ENCODE results near the gene PDE11A.

The PDE11A gene

DNA sequence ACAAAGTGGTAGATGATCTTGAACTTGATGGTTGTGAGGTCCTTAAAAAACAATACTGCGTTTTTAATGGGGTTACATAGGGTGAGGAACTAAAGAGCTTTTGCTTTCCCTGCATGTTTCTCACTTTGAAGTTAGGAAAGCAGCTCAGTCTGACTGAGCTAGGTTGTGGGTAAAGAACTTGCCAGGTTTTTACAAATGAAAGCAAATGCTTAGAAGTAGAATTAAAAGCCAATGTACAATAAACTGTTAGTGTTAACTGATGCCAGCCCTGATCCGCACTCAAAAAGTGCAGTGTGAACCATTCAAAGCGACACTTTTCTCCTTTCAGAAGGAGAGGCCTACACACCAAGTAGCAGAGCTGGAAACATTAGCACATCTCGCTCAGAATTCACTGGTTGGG lies 409.7 kb downstream of the PDE11A start:
- Histone ChIP-seq H3K4me3 (ENCODE audit: low read length) (no peak overlapping the region), H3K9me3 (ENCODE audit: insufficient read depth, low read length) (no peaks in the 10 kb centered on the region), H2AFZ (ENCODE audit: low read depth, low read length) (no peak overlapping the region), H4K20me1 (ENCODE audit: insufficient read depth, low read length) (no peaks in the 10 kb centered on the region), H3K27ac (ENCODE audit: low read length) (no peak overlapping the region), H3K4me1 (ENCODE audit: low read length) (peaks cover 7% of the 10 kb centered on the region), H3K9ac (ENCODE audit: low read length) (no peak overlapping the region), H3K27me3 (ENCODE audit: low read depth, low read length) (no peaks in the 10 kb centered on the region), H3K36me3 (replicated peaks; ENCODE audit: low read depth, low read length) (no peaks in the 10 kb centered on the region), H3K4me2 (ENCODE audit: low read length) (no peak overlapping the region), H3K79me2 (ENCODE audit: low read length) (no peaks in the 10 kb centered on the region)
- TF ChIP-seq, protein P1, sequence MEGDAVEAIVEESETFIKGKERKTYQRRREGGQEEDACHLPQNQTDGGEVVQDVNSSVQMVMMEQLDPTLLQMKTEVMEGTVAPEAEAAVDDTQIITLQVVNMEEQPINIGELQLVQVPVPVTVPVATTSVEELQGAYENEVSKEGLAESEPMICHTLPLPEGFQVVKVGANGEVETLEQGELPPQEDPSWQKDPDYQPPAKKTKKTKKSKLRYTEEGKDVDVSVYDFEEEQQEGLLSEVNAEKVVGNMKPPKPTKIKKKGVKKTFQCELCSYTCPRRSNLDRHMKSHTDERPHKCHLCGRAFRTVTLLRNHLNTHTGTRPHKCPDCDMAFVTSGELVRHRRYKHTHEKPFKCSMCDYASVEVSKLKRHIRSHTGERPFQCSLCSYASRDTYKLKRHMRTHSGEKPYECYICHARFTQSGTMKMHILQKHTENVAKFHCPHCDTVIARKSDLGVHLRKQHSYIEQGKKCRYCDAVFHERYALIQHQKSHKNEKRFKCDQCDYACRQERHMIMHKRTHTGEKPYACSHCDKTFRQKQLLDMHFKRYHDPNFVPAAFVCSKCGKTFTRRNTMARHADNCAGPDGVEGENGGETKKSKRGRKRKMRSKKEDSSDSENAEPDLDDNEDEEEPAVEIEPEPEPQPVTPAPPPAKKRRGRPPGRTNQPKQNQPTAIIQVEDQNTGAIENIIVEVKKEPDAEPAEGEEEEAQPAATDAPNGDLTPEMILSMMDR (IDR thresholded peaks at IDR 0.05; ENCODE audit: low read depth, low read length): no peak
- TF ChIP-seq EZH2phosphoT487 (IDR thresholded peaks at IDR 0.05; ENCODE audit: low read depth): no peak

GRCh38 chr2:177660742-177661141 lies 411.8 kb downstream of the PDE11A start:
- Histone ChIP-seq H3K79me2 (ENCODE audit: low read length) (no peaks in the 10 kb centered on the region), H3K9ac (ENCODE audit: low read length) (no peak overlapping the region), H3K4me3 (ENCODE audit: low read length) (no peak overlapping the region), H3K27ac (ENCODE audit: low read length) (no peak overlapping the region), H3K9me3 (ENCODE audit: insufficient read depth, low read length) (no peaks in the 10 kb centered on the region), H4K20me1 (ENCODE audit: insufficient read depth, low read length) (no peaks in the 10 kb centered on the region), H3K4me2 (ENCODE audit: low read length) (no peak overlapping the region), H3K36me3 (replicated peaks; ENCODE audit: low read depth, low read length) (no peaks in the 10 kb centered on the region), H3K4me1 (ENCODE audit: low read length) (no peaks in the 10 kb centered on the region), H2AFZ (ENCODE audit: low read depth, low read length) (no peak overlapping the region), H3K27me3 (ENCODE audit: low read depth, low read length) (no peaks in the 10 kb centered on the region)
- TF ChIP-seq, protein P1 (IDR thresholded peaks at IDR 0.05; ENCODE audit: low read depth, low read length): no peak
- no peak for TF ChIP-seq EZH2phosphoT487 (IDR thresholded peaks at IDR 0.05; ENCODE audit: low read depth)

DNA sequence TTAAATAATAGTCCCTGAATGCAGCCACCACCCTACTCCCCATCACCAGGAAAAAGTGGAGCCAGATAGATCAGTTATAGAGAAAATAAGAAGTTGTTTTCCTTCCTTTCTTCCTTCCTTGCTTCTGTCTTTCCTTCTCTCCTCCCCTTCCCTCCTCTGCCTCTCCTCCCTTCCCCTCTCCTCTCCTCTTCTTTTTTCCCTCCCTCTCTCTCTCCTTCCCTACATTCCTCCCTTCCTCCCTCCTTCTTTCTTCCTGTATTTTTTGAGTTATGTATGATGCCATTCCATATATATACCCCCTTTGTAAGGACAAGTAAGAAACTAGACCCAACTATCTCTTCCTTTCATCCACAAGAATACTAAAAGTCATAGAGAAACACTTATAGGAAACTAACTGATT lies 414.3 kb downstream of the PDE11A start:
- H4K20me1 ChIP-seq (ENCODE audit: insufficient read depth, low read length): no peaks in the 10 kb centered on the region
- no peaks in the 10 kb centered on the region for H3K9me3 ChIP-seq (ENCODE audit: insufficient read depth, low read length)
- no peaks in the 10 kb centered on the region for H3K27me3 ChIP-seq (ENCODE audit: low read depth, low read length)
- H3K79me2 ChIP-seq (ENCODE audit: low read length): no peaks in the 10 kb centered on the region
- TF ChIP-seq, protein P1 (IDR thresholded peaks at IDR 0.05; ENCODE audit: low read depth, low read length): no peak
- TF ChIP-seq EZH2phosphoT487 (IDR thresholded peaks at IDR 0.05; ENCODE audit: low read depth): no peak
- no peaks in the 10 kb centered on the region for H3K36me3 ChIP-seq (replicated peaks; ENCODE audit: low read depth, low read length)
- H3K4me3 ChIP-seq (ENCODE audit: low read length): no peak overlapping the region
- no peak overlapping the region for H3K9ac ChIP-seq (ENCODE audit: low read length)
- no peaks in the 10 kb centered on the region for H3K4me1 ChIP-seq (ENCODE audit: low read length)
- H3K27ac ChIP-seq (ENCODE audit: low read length): no peak overlapping the region
- H2AFZ ChIP-seq (ENCODE audit: low read depth, low read length): no peak overlapping the region
- no peak overlapping the region for H3K4me2 ChIP-seq (ENCODE audit: low read length)

GRCh38 chr2:177651833-177652232 lies 420.7 kb downstream of the PDE11A start:
- TF ChIP-seq EZH2phosphoT487 (IDR thresholded peaks at IDR 0.05; ENCODE audit: low read depth): no peak
- Histone ChIP-seq H2AFZ (ENCODE audit: low read depth, low read length) (no peak overlapping the region), H3K27me3 (ENCODE audit: low read depth, low read length) (no peaks in the 10 kb centered on the region), H3K79me2 (ENCODE audit: low read length) (no peaks in the 10 kb centered on the region), H3K36me3 (replicated peaks; ENCODE audit: low read depth, low read length) (no peaks in the 10 kb centered on the region), H3K27ac (ENCODE audit: low read length) (no peak overlapping the region), H3K4me3 (ENCODE audit: low read length) (no peak overlapping the region), H4K20me1 (ENCODE audit: insufficient read depth, low read length) (no peaks in the 10 kb centered on the region), H3K4me2 (ENCODE audit: low read length) (no peak overlapping the region), H3K9ac (ENCODE audit: low read length) (no peak overlapping the region), H3K9me3 (ENCODE audit: insufficient read depth, low read length) (no peaks in the 10 kb centered on the region), H3K4me1 (ENCODE audit: low read length) (no peaks in the 10 kb centered on the region)
